ENCODE measurements around the gene HTR4. TPM values are rescaled to one million over a fixed set of nuclear protein-coding genes. Genes with fewer than 3 reads are reported as not detected.

HTR4 gene
- total RNA-seq, 2 donors from 2014 or later, result not detected

Other genes with a start within 250 kb of the HTR4 start
- 1 to 10 TPM; 1.6 to 4.6 TPM for gene ADRB2, start 172.1 kb upstream of the HTR4 start, total RNA-seq

Data from body of pancreas (tissue), 2 donors.